Stimulated activated naive CD4-positive, alpha-beta T cell (primary cell): ENCODE results near the gene TEX52.
A peak's percentile ranks its signal among the peaks of the same experiment; 100 is the strongest.
"Not testable (repeated sequence)": the region's sequence is repeated elsewhere in the genome, so short reads cannot be mapped to it uniquely, and the experiment has no call there.

Experiments used
- DNase-seq, 6 experiments: peaks; one replicate each; lab custom pipeline; 2025; lab: John Stamatoyannopoulos, UW

The TEX52 gene

GRCh38 chr12:2857021-2857431, at the start of gene TEX52:
Gene TEX52 (minus strand): TSS chr12:2857039. CDS start chr12:2857026, 13 bp downstream.
- DNase-seq: no peak

- DNase-seq: no peak
These were observed 47.4 kb upstream of the TEX52 start for GRCh38 chr12:2904260-2904659.

GRCh38 chr12:2902272-2902880, 45.5 kb upstream of the TEX52 start:
- no peak for DNase-seq

GRCh38 chr12:2900642-2901041, 43.8 kb upstream of the TEX52 start:
- no peak for DNase-seq

GRCh38 chr12:2897418-2897817, 40.6 kb upstream of the TEX52 start:
- DNase-seq: no peak

- no peak for DNase-seq
These were observed 38.7 kb upstream of the TEX52 start for GRCh38 chr12:2895511-2895910.

- DNase-seq: no peak
These were observed 38.2 kb upstream of the TEX52 start for GRCh38 chr12:2895051-2895451.

GRCh38 chr12:2893007-2893406, 36.2 kb upstream of the TEX52 start:
- no peak for DNase-seq

GRCh38 chr12:2892246-2892645, 35.4 kb upstream of the TEX52 start:
- DNase-seq: no peak

- DNase-seq: peak in 1 of 6 experiments; percentile 44
These were observed 34.6 kb upstream of the TEX52 start for GRCh38 chr12:2891240-2892053.

GRCh38 chr12:2890388-2891239, 33.8 kb upstream of the TEX52 start, which contains the start of gene TULP3:
Gene TULP3 (plus strand): TSS chr12:2890891. CDS start chr12:2890948, 57 bp downstream.
- peak; percentile 96 to 98 (median 98) for DNase-seq

GRCh38 chr12:2890001-2890387, 33.2 kb upstream of the TEX52 start:
- DNase-seq: no peak

- no peak for DNase-seq
These were observed 30.1 kb upstream of the TEX52 start for GRCh38 chr12:2886768-2887450.

GRCh38 chr12:2884810-2885209, 28.0 kb upstream of the TEX52 start:
- no peak for DNase-seq

- DNase-seq: no peak
These were observed 23.0 kb upstream of the TEX52 start for GRCh38 chr12:2879853-2880252.

- peak in 1 of 6 experiments; percentile 21 for DNase-seq
These were observed 21.3 kb upstream of the TEX52 start for GRCh38 chr12:2877953-2878732.

- DNase-seq: peak; percentile 80 to 96 (median 83)
These were observed 20.5 kb upstream of the TEX52 start, which contains the start of the genes FOXM1 and RHNO1 for GRCh38 chr12:2877047-2877952. Gene FOXM1 (minus strand): TSS chr12:2877174. CDS start chr12:2874478, 2,696 bp downstream. Gene RHNO1 (plus strand): TSS chr12:2877223. CDS start chr12:2885367, 8,144 bp downstream.

GRCh38 chr12:2876431-2877046, 19.7 kb upstream of the TEX52 start:
- DNase-seq: no peak

GRCh38 chr12:2868986-2869632, 12.3 kb upstream of the TEX52 start:
- not testable (repeated sequence) for DNase-seq
